GM18858 (cell line): Measurements from ENCODE around the gene KLHL33.
A peak's percentile ranks its signal among the peaks of the same experiment; 100 is the strongest.
"Not testable (repeated sequence)": the region's sequence is repeated elsewhere in the genome, so short reads cannot be mapped to it uniquely, and the experiment has no call there.

Source experiments
- ATAC-seq: cut with Tn5 transposase; IDR thresholded peaks from one replicate; pipeline ENCODE4 v1.9.1; 2021; ENCODE audit not compliant: unreplicated experiment

Gene KLHL33

GRCh38 chr14:20452831-20453230 is 16.9 kb upstream of the KLHL33 start:
- ATAC-seq: not testable (repeated sequence)

- ATAC-seq: no peak
These were observed 10.9 kb upstream of the KLHL33 start for GRCh38 chr14:20446889-20447288.

GRCh38 chr14:20443650-20444049 is 7.7 kb upstream of the KLHL33 start:
- not testable (repeated sequence) for ATAC-seq

GRCh38 chr14:20441461-20441860 is 5.5 kb upstream of the KLHL33 start:
- no peak for ATAC-seq

GRCh38 chr14:20440882-20441281 is 4.9 kb upstream of the KLHL33 start:
- peak; percentile 86 for ATAC-seq

GRCh38 chr14:20440465-20440864 is 4.5 kb upstream of the KLHL33 start:
- no peak for ATAC-seq

- no peak for ATAC-seq
These were observed 2.7 kb upstream of the KLHL33 start for GRCh38 chr14:20438664-20439063.

- no peak for ATAC-seq
These were observed 393 bp upstream of the KLHL33 start for GRCh38 chr14:20436363-20436755.

- ATAC-seq: no peak
These were observed 1.0 kb downstream of the KLHL33 start for GRCh38 chr14:20434701-20435581.

GRCh38 chr14:20429801-20430669 is 5.9 kb downstream of the KLHL33 start:
- ATAC-seq: no peak

- no peak for ATAC-seq
These were observed 7.2 kb downstream of the KLHL33 start for GRCh38 chr14:20428802-20429201.

GRCh38 chr14:20428010-20428365 is 8.0 kb downstream of the KLHL33 start:
- peak; percentile 22 for ATAC-seq

- peak; percentile 71 for ATAC-seq
These were observed 8.5 kb downstream of the KLHL33 start for GRCh38 chr14:20427231-20428009.

- no peak for ATAC-seq
These were observed 11.1 kb downstream of the KLHL33 start for GRCh38 chr14:20424851-20425250.

GRCh38 chr14:20422886-20423285 is 13.1 kb downstream of the KLHL33 start:
- ATAC-seq: no peak

GRCh38 chr14:20421267-20421666 is 14.7 kb downstream of the KLHL33 start:
- no peak for ATAC-seq

GRCh38 chr14:20419419-20419818 is 16.5 kb downstream of the KLHL33 start:
- ATAC-seq: no peak

GRCh38 chr14:20418501-20418909 is 17.5 kb downstream of the KLHL33 start:
- ATAC-seq: no peak

- ATAC-seq: no peak
These were observed 18.4 kb downstream of the KLHL33 start for GRCh38 chr14:20417250-20418186.

- ATAC-seq: no peak
These were observed 19.7 kb downstream of the KLHL33 start for GRCh38 chr14:20416223-20416622.
